G401 (cell line): ENCODE data around the gene SERPINF2. TPM values are rescaled to one million over a fixed set of nuclear protein-coding genes. Genes with fewer than 3 reads are reported as not detected.

Source experiments
- DNase-seq: peaks from one replicate; pipeline ENCODE4 v3.0.0-alpha.2; 2015; ENCODE audit warnings: low spot score
- in situ Hi-C: cut with HindIII; loops from 2 replicates; pipeline ENCODE4 v1.10.0; 2016; ENCODE audit warnings: low sequenced_read_pairs, mixed read lengths
- total RNA-seq: library from RNA; depleted of rRNA; stranded (reverse); fragments of >200 nt; shearing (Covaris generic); gene quantifications from 2 replicates; pipeline ENCODE4 v1.2.3, GENCODE V29; 2014; rRNA removed

The SERPINF2 gene
- total RNA-seq, 1 experiment from 2014 or later, result 2.4 TPM

DNA sequence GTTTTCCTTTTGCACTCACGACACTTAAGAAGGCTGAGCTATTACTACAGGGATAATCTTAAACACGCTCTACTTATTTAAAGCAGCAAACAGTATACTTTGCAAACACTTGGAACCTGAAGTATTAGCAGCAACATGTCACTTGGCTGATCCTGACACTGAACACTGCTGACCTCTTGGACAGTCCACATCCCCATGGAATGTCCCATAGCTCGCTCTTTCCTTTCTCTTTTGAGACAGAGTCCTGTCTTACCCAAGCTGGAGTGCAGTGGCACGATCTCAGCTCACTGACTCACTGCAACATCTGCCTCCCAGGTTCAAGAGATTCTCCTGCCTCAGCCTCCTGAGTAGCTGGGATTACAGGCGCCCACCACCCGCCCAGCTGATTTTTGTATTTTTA is 60.6 kb downstream of the SERPINF2 start:
- no peak for DNase-seq
- in situ Hi-C loops, result no loop called here

Other genes starting within 250 kb of the SERPINF2 start
- 13.6 and 16.4 TPM in 2 replicates for gene INPP5K, start 226.3 kb upstream of the SERPINF2 start, total RNA-seq
- 42.1 and 95.3 TPM in 2 replicates for gene PITPNA, start 180.1 kb upstream of the SERPINF2 start, total RNA-seq
- gene SLC43A2, start 114.0 kb upstream of the SERPINF2 start, total RNA-seq, result 22.1 and 39.7 TPM in 2 replicates
- gene SCARF1, start 97.1 kb upstream of the SERPINF2 start, total RNA-seq, result 0.71 and 3.4 TPM in 2 replicates
- 9.5 and 36.1 TPM in 2 replicates for gene RILP, start 93.0 kb upstream of the SERPINF2 start, total RNA-seq
- gene PRPF8, start 58.0 kb upstream of the SERPINF2 start, total RNA-seq, result 157 and 202 TPM in 2 replicates
- 1.2 TPM in 2 replicates for gene TLCD2, start 32.5 kb upstream of the SERPINF2 start, total RNA-seq
- 25.0 and 29.9 TPM in 2 replicates for gene WDR81, start 18.2 kb upstream of the SERPINF2 start, total RNA-seq
- 465 and 509 TPM in 2 replicates for gene SERPINF1, start 19.2 kb downstream of the SERPINF2 start, total RNA-seq
- 13.4 and 16.0 TPM in 2 replicates for gene SMYD4, start 87.0 kb downstream of the SERPINF2 start, total RNA-seq
- gene RPA1, start 87.1 kb downstream of the SERPINF2 start, total RNA-seq, result 79.1 and 102 TPM in 2 replicates